ENCODE measurements around the gene LRP1B. TPM values are rescaled to one million over a fixed set of nuclear protein-coding genes. Genes with fewer than 3 reads are reported as not detected.
"Not testable (repeated sequence)": the region's sequence is repeated elsewhere in the genome, so short reads cannot be mapped to it uniquely, and the experiment has no call there.

The LRP1B gene
- total RNA-seq, 1 donor from 2014 or later = 1.7 TPM

DNA sequence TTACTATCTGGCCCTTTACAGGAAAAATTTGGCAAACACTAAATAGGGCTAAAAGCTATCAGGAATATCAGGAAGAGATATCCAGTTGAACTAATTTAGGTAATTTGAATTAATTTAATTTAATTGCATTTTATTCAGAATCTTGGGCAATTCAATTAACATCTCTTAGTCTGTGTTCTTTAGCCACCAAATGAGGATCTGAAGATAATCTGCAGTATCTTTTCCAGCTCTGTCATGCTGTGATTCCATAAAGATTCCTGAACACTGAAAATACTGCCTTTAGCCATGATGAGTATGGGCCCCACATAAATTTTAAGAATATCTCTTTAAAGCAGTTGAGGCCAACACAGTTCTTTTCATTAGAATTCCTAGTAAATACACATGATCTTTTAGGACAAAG, 1679.5 kb downstream of the LRP1B start:
- no peaks in the 10 kb centered on the region for H3K27me3 Mint-ChIP-seq (ENCODE audit: low read depth)
- TF ChIP-seq, protein P1, sequence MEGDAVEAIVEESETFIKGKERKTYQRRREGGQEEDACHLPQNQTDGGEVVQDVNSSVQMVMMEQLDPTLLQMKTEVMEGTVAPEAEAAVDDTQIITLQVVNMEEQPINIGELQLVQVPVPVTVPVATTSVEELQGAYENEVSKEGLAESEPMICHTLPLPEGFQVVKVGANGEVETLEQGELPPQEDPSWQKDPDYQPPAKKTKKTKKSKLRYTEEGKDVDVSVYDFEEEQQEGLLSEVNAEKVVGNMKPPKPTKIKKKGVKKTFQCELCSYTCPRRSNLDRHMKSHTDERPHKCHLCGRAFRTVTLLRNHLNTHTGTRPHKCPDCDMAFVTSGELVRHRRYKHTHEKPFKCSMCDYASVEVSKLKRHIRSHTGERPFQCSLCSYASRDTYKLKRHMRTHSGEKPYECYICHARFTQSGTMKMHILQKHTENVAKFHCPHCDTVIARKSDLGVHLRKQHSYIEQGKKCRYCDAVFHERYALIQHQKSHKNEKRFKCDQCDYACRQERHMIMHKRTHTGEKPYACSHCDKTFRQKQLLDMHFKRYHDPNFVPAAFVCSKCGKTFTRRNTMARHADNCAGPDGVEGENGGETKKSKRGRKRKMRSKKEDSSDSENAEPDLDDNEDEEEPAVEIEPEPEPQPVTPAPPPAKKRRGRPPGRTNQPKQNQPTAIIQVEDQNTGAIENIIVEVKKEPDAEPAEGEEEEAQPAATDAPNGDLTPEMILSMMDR (IDR thresholded peaks at IDR 0.05; ENCODE audit: unreplicated experiment) = no peak
- H3K36me3 Mint-ChIP-seq = no peaks in the 10 kb centered on the region
- peaks cover 7% of the 10 kb centered on the region for H3K4me1 Mint-ChIP-seq
- no peak overlapping the region for H3K4me3 Mint-ChIP-seq
- no peak for DNase-seq (ENCODE audit: low spot score in 2 of 2, unreplicated experiment in 2 of 2)
- H3K27ac Mint-ChIP-seq = no peak overlapping the region
- no peaks in the 10 kb centered on the region for H3K9me3 Mint-ChIP-seq

DNA sequence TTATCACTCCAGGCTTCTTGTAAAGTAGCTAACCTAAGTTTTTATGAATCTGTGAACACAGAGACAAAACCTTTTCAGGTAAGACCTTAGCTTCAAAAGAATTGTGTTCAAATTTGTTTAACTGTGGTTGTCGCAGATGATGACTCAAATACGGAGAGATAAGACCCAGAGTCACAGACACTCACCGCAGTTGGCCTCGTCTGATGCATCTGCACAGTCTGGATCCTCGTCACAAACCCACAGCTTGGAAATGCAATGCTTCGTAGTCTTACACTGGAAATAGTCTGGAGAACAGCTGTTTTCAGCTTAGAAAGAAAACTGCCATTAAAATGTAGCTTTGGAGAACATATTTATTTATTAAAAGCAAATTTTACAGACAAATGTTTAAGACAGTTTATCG, 1688.5 kb downstream of the LRP1B start:
- Mint-ChIP-seq H3K27ac (no peak overlapping the region), H3K36me3 (no peaks in the 10 kb centered on the region), H3K27me3 (ENCODE audit: low read depth) (no peaks in the 10 kb centered on the region), H3K4me3 (no peak overlapping the region), H3K9me3 (no peaks in the 10 kb centered on the region), H3K4me1 (peaks cover 17% of the 10 kb centered on the region)
- no peak for DNase-seq (ENCODE audit: low spot score in 2 of 2, unreplicated experiment in 2 of 2)
- TF ChIP-seq, protein P1 (IDR thresholded peaks at IDR 0.05; ENCODE audit: unreplicated experiment) = no peak

DNA sequence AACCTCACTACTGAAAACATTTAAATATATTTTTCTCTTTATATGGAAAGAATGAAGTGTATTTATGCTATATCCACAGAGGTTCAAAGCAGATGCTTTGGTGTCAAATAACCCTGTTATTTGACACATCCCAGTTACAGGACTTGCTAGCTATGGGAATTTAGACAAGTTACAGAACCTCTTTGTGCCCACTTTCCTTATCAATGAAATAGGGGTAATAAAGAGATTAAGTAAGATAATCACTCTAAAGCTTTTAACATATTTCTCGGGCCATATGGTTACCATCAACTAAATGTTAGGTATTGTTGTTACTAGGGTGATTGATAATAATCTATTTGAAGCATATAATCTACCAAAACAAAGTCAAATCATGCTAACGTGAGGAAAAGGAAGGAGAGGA, 1690.0 kb downstream of the LRP1B start:
- Mint-ChIP-seq H3K4me1 (peaks cover 27% of the 10 kb centered on the region), H3K9me3 (no peaks in the 10 kb centered on the region), H3K36me3 (no peaks in the 10 kb centered on the region), H3K4me3 (no peak overlapping the region), H3K27me3 (ENCODE audit: low read depth) (no peaks in the 10 kb centered on the region), H3K27ac (no peak overlapping the region)
- TF ChIP-seq, protein P1 (IDR thresholded peaks at IDR 0.05; ENCODE audit: unreplicated experiment) = no peak
- no peak for DNase-seq (ENCODE audit: low spot score in 2 of 2, unreplicated experiment in 2 of 2)

DNA sequence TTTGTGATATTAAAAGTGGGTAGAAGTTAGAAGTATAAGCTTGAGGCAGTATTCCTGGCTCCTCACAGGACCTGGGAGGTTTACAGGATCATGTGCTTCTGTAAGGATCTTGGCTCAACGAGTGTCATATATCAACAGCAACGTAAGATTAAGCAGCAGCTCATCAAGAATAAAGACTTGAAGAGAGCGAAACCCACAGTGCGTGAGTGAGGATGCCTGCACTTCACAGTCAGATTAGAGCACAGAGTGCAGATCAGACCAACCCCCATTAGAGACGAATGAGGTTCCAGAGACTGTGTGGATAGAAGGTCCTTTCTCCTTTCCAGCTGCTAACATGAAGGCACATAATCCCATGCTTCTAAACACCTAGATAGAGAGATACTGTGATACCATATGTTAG, 1693.9 kb downstream of the LRP1B start:
- H3K27ac Mint-ChIP-seq = no peak overlapping the region
- no peaks in the 10 kb centered on the region for H3K27me3 Mint-ChIP-seq (ENCODE audit: low read depth)
- peaks cover 24% of the 10 kb centered on the region for H3K4me1 Mint-ChIP-seq
- no peaks in the 10 kb centered on the region for H3K36me3 Mint-ChIP-seq
- TF ChIP-seq, protein P1 (IDR thresholded peaks at IDR 0.05; ENCODE audit: unreplicated experiment) = no peak
- H3K9me3 Mint-ChIP-seq = no peaks in the 10 kb centered on the region
- DNase-seq (ENCODE audit: low spot score in 2 of 2, unreplicated experiment in 2 of 2) = no peak
- H3K4me3 Mint-ChIP-seq = no peak overlapping the region

DNA sequence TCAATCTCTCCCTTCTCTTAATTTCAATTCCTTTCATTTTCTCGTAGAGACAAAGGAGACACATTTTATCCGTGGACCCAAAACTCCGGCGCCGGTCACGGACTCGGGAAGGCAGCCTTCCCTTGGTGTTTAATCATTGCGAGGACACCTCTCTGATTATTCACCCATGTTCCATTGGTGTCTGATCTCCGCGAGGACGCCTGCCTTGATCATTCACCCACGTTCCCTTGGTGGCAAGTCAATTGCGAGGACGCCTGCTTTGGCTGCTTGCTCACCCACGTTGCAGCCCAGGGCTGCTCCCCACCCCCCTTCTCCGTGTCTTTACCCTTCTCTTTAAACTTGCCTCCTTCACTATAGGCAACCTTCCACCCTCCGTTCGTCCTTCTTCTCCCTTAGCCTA, 1703.8 kb downstream of the LRP1B start:
- not testable (repeated sequence) for H3K9me3 Mint-ChIP-seq; DNase-seq (ENCODE audit: low spot score in 2 of 2, unreplicated experiment in 2 of 2); H3K4me1 Mint-ChIP-seq; H3K36me3 Mint-ChIP-seq; H3K27me3 Mint-ChIP-seq (ENCODE audit: low read depth); H3K4me3 Mint-ChIP-seq; H3K27ac Mint-ChIP-seq

DNA sequence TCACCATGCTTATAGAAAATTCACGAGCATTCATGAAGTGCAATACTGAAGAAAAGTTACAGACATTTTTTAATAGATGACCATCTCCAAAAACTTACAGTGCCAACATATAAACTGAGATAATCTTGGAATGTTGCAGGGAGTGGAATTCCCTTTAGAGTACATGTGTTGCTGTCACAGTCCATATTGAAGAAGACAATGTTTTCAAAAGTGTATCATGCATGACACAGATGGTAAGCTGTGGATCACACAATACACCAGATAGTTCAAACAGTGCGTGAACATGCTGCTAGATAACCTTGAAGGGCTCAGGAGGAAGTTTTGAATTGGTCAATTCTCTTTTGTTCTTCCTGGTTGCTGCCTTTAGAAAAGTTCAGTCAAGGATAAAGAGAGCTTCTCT, 1706.3 kb downstream of the LRP1B start:
- no peaks in the 10 kb centered on the region for H3K36me3 Mint-ChIP-seq
- no peaks in the 10 kb centered on the region for H3K4me1 Mint-ChIP-seq
- no peak overlapping the region for H3K27ac Mint-ChIP-seq
- TF ChIP-seq, protein P1 (IDR thresholded peaks at IDR 0.05; ENCODE audit: unreplicated experiment) = no peak
- H3K27me3 Mint-ChIP-seq (ENCODE audit: low read depth) = no peaks in the 10 kb centered on the region
- no peaks in the 10 kb centered on the region for H3K9me3 Mint-ChIP-seq
- no peak for DNase-seq (ENCODE audit: low spot score in 2 of 2, unreplicated experiment in 2 of 2)
- no peak overlapping the region for H3K4me3 Mint-ChIP-seq
